NCI-H510A (cell line): ENCODE results near the gene ESYT2.

Experiments used
- DNase-seq: peaks from one replicate; lab custom pipeline; 2025; lab: John Stamatoyannopoulos, UW

The ESYT2 gene

DNA sequence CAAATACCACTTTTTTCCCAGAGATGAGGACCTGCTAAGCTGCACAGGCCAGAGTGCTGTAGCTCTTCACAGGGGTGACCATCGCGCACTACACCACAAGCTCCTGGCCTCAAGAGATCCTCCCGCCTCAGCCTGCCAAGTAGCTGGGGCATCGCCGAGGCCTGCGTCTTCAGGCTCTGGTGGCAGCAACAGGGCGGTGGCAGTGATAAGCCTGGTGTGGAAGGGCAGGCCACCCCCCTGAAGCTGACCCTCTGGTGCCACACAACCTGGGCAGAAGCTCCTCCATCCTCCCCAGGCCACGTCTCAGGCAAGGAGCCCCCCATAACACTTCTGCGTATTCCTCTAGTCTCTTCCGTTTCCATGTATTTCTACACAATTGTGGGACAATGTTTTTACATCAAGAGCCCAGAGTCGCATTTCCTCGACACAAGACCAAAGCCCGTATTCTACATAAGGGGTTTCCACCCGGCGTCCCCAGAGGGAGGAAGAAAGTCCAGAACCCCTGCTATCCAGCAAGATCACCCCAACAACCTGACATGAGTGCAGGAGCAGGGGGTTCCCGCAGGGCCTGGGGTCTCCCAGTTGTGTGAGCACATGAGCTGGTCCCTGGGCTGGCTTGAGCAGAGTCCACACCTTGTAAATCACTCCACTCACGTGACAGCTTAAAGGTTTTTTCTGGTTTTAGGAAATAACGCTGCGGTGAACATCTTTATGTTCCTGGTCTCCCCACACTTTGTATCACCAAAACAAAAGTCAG, 87.1 kb downstream of the ESYT2 start:
- no peak for DNase-seq

DNA sequence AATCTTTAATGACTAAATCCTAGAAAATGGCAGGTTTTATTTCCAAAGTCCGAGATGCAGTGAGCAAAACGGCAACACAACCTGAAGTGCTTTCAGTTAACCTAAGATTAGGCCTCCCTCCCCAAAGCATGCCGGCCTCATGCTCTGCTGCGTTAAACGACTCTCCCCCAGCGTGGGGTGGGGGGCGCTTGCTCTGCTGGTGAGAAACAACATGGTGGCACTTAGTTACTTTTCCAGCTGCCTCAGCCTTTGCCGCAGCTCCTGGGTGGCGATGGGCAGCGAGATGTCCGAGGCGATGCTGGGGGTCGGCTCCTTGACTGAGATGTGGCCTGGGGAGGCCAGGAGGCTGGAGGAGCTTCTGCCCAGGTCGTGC, 88.0 kb downstream of the ESYT2 start:
- no peak for DNase-seq

DNA sequence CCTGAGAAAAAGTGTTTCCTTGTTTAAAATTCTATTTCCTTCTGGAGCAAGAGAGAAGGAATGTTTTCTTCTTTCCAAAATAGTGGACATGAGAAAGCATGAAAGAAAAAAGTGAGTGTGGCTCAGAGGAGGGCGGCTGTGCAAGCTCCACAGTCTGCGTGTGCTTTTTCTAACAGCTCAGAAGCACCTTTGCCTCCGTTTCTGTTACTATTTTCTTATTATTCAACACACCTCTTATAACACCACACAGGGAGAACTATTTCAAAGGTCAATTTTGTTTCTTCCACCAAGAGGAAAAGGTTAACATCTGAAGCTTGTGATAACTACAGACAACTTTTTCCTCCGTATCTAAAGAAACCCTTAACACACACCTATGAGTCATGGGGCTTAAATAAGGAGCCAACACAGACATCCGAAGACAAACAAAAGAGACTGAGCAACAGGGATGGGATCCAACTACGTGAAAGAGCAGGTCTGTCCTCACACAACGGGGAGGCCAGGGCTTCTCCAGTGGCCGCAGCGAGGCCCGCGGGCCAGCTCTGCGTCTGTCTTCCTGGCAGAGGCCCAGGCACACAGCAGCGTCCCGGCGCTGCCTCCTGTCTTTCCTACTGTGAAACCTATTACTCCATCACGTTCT, 88.5 kb downstream of the ESYT2 start:
- DNase-seq: no peak

DNA sequence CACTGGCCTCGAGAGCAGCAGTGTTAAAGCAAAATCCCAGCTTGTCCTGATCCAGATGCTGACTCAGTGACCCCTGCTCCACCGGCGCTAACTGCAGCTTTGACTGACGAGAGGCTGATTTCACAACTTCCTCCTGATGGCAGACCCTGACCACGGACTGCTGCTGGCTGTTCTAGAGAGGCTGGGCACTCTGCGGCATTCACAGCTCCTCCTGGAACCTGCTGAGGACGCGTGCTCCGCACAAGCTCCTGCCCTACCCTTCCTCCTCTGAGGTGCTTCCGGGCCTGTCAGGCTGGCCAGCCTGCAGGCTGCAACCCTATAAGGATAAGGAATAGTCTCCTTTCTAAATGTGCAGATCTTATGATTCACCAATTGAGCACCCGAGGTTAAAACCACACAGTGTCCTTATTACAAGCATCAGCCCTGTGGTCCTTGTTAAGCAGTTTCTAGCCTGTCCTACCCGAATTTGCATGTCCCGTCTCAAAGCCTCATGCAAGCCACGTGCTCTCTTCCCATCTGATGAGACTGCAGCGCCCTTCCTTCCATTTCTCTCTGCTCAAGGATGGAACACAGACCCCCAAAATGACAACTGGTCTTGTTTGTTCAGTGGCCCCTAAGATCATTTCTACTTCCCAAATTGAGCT, 89.2 kb downstream of the ESYT2 start:
- no peak for DNase-seq

DNA sequence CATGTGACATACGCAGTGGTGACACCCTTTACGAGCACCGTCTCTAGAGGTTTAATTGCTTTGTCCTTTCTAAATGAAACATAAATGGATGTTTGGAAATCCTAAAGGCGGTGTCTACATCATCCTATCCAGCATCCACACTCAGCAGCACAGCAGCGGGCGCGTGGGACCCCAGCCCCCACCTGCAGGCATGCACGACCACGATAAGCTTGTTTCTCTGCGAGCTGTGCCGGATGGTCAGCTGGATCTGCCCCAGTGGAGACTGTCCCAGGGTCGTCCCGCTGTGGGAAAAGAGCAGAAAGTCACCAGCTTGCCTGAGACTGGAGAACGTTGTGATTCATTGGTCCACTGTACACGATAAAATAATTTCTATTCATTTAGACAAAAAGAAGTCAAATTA, 90.5 kb downstream of the ESYT2 start:
- DNase-seq: no peak

DNA sequence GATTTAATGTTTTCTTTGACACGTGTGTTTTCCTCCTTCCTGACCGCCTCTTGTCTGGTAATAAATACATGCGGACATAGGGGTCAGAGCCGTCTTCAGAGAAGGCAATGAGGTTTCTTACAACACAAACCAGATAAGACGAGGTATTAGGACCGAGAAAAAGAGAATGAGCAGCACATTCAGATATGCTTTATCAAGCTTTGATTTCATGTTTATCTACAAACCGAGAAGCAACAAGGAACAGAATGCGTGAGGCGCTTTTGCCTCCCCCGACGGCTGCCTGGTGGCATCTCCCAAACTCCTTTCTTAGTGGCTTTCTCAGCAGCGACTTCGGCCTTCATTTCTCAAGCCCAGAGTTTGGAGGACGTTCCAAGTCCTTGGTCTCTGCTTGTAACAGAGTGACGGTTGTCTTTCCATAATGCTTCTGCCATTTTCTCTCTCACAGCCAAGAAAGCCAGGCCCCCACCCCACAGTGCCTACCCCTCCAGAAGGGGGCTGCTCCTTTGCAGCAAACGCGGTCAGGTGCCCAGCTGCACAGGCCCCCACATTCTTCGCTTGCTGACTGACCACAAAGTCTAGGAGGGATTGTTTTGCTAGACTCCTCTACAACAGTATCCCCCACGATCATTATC, 92.1 kb downstream of the ESYT2 start:
- DNase-seq: no peak

DNA sequence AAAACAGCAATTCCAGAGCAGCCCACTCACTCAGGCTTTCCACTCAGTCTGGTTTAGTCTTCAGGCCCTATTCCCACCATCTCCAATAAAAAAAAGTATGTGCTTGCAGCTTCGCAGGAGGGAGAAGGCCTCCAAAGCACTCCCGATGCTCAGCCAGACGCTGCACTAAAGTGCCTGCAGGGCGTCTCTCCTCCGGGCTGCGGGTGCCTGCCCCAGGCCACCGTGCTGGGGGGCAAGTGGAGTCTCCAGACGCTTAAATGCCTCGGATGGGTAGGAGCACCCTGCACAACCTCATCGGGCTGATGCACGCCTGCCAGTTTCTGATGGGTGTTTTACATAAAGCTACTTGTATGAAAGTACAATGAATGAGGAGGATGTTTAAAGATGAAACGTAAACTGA, 93.4 kb downstream of the ESYT2 start:
- DNase-seq: no peak

DNA sequence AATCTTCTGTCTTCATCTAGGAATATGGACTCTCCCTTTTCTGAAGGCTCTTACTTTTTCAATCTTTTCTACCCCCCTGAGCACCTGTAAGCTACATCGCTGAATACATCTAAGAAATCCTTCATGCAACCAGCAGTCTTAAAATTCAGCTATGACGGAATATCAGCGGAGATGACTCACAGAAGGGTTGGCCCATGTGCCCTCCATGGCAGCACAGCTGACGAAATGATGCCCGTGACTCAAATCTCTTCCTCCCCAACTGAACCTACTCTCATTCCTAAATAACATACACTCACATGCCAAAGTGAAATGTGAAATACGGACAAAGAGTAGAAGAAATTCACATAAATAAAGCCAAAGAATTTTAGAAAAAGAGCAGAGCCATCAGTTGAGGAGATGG, 94.4 kb downstream of the ESYT2 start:
- no peak for DNase-seq

DNA sequence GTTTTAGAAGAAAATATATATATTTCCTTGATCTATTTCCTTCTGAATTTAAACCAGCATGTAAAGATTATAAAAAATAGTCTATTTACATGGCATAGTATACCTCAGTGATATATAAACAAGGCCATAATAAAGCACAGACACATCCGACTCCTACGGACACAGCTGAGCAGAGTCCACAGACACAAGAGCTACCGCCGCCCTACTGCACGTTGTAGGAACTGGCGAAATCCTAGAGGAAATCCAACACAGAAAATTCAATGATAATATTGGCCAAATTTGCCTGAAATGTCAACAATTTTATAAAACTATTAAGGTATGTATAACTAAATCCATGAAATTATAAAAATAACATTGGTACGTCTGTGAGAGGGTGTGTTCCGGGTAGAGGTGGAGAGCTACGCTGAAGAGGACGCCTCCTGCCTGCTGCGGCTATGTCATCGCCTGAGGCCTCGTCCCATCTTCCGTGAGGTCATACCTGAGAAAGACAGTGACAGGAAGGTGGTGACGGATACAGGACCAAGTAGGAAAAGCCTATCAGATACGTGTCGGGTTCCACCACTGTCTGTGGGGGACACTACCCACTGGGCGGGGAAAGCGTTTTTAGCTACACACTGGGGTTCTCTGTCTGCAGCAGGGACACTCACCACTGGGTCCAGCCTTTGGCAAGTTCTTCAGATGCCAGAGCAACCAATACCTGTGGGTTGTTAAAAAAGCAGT, 95.4 kb downstream of the ESYT2 start:
- DNase-seq: no peak

DNA sequence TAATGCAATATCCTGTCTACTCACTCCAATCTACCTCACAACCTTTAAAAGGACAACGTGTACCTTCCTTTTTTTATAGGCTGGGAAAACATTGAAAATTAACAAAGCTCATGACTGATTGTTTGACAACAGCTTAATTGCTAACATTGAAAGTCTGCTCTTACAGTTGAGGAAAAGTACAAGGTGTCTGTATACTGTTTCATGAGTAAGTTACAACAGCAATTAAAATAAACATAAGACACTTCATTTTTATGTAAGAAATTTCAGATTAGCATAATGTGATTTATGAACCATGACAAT, 96.1 kb downstream of the ESYT2 start:
- DNase-seq: no peak

DNA sequence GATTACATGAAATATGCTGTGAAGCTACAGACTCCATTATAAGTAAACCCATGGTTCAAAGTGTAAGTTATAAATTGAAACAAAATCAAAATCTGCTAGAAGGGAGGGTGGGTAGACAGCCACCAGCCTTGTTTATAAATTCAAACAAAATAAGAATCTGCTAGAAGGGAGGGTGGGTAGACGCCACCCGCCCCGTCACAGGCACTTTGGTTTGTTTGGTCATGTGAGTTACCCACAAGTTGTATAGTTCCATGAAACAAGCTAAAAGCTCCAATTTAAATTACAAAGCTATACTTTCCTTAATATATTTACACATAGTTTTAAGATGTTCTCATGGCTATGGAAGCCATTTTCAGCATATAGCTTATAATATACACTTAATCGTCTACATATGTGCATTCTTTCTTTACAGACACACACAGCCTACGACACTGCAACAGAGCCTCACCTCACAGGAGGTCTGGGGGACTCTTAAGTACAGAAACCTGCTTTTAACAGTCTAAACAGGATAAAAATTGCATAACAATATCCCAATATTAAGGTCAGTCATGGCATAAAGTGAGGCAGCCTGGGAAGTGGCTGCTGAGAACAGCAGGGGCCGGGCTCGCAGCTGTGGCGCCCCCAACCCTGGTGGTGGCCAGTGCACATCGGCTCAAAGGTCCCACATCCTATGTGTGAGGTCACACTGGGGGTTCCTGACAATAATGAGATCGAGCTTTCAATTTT, 96.7 kb downstream of the ESYT2 start:
- no peak for DNase-seq

DNA sequence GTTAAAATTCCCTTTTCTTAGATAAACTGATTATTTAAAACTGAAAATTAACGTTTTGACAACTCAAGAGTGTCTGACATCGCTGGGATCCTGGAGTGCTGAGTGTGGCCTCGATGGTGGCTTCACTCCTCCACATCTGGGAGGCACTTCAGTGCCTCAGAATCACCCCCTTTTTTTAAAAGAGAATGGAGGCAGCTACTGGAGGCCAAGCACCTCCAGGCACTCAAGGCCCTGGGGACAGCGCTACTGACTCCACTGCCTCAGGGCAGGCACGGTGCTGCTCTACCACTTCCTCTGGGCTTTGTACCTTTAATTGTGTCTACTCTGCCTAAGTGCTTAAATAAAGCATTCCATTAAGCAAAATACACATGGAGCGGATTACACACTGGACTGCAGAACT, 97.5 kb downstream of the ESYT2 start:
- no peak for DNase-seq

DNA sequence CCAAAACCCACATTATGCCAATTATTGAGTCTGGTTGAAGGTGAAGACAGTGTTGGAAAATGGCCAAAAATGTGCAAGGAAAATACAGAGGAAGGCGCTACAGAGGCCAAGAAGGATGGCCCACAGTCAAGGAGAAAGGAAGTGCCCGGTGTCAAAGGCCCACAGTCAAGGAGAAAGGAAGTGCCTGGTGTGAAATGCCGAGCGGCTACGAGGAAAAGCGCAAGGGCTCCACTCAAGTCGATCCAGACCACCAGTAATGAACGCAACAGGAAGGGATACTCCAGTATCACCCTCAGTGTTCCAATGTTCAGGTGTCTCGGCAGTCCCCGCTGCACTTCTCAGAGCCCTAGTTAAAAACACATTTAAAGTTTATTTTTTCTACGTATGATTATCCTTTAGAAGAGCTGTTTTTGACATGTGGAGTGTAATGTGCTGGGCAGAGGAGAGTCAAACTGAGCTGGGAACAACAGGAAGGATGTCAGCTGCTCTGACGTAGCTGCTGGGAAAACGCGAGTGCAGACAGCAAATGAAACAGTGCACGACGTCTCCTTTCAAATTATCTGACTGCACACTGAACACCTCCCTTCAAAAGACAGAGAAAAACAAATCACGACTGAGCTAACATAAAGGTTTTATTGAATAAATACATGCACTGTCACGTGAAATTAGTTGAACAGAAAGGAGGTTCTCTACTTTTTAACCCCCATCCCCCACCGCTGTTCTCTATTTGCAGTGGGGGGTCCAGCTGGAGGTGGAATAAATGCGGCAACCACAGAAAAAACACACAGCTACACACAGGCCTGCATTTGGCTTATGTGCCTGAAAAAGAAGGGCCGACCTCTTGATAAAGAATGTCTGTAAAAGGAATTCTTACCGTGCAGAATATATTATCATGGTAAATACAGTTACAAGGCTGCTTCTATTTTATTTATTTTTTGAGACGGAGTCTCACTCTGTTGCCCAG, 98.6 kb downstream of the ESYT2 start:
- DNase-seq: no peak

DNA sequence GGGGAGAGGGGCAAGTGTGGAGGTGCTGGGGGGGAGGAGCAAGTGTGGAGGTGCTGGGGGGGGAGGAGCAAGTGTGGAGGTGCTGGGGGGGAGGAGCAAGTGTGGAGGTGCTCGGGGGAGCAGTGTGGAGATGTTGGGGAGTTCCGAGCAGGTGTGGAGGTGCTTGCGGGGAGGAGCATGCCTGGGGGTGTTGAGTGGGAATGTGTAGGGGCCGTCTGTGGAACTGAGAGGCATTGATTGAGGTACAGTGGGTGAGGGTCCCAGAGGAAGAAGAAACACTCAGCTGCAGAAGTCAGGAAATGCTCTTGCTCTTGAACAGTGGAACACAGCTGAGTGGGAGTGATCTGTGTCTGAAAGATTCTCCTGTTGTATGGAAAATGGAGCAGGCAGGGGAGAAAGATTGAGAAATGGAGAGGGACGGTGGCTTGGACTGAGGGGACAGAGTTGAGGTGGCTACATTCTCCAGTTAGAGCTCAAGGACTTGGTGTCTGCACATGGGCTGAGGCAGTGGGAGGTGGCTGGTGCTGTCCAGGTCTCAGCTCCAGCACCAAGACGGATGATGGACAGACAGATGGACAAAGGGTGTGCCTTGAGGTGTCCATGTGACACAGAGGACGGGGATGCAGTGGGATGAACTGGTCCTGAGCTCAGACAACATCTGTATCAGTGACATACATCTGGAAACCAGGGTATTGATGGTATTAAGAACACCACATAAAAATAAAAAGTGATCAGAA, 99.5 kb downstream of the ESYT2 start:
- DNase-seq: no peak

DNA sequence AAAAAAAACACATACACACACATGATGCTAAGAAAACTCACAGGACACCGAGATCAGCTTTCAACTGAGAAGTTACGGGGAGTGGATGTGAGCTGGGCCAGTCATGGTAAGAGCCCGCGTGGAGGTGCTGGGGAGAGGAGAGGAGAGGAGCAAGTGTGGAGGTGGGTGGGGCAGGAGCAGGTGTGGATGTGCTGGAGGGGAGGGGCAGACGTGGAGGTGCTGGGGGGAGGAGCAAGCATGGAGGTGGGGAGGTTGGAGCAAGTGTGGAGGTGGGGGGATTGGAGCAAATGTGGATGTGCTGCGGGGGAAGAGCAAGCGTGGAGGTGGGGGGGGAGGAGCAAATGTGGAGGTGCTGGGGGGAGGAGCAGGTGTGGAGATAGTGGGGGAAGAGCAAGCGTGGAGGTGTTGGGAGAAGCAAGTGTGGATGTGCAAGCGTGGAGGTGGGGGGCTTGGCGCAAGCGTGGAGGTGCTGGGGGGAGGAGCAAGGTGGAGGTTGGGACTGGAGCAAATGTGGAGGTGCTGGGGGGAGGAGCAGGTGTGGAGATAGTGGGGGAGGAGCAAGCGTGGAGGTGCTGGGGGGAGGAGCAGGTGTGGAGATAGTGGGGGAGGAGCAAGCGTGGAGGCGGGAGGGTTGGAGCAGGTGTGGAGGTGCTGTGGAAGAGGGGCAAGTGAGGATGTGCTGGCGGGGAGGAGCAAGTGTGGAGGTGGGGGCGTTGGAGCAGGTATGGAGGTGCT, 100.2 kb downstream of the ESYT2 start:
- no peak for DNase-seq

DNA sequence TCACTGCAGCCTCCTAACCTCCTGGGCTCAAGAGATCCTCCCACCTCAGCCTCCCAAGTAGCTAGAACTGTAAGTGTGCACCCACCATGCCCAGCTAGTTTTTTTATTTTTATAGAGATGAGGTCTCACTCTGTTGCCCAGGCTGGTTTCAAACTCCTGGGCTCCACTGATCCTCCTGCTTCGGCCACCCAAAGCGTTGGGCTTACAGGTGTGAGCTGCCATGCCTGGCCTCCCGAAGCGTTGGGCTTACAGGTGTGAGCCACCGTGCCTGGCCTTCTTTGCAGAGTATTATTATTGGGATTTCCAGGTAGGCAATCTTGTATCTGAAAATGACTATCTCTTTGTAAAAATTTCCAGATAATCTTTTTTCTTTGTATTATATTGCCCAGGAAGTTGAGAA, 101.6 kb downstream of the ESYT2 start:
- no peak for DNase-seq

DNA sequence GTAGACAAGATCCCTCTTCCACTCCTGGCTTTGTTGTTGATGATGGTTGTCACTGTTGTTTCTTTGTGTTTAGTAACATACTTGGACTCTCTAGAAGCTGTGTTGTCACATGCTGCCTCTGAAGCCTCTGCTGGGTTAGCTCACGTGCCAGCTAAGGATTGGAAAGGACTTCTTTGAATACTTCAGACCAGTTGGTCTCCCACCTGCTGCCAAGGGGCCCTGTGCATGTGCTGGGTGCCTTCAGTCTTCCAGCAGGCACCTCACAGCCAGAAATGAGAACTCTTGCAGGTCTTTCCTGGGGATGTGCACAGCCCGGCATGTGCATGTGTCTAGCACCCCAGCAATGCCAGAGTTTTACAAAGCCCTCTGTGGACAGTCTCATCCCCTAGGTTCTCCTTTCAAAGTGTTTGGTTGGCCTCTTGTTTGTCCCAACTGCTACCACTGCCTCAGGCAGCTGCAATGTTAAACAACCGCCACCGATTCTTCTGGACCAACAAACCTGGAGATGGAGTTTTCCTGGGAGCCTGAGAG, 103.0 kb downstream of the ESYT2 start:
- DNase-seq: no peak

DNA sequence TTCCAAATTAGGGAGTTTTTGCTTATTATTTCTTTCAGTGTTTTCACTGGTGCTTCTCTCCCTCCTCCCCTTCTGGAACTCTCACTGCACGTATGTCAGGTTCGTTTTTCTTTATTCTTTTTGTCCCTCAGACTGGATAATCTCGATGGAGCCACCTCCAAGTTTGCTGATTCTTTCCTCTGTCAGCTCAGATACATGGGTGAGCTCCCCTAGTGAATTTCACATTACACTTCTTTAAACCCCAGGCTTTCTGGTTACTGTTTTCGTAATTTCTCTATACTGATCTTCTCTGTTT, 103.9 kb downstream of the ESYT2 start:
- DNase-seq: no peak
